ENCODE measurements around the gene PLCG1.

Gene PLCG1

GRCh38 chr20:41175727-41176330 is 38.5 kb downstream of the PLCG1 start:
- TF ChIP-seq FOXP2 (optimal IDR thresholded peaks at IDR 0.05; ENCODE audit: borderline replicate concordance, extremely low read depth, extremely low read length, insufficient read depth) = no peak
- no peak for TF ChIP-seq SIN3A (IDR thresholded peaks at IDR 0.05; ENCODE audit: borderline replicate concordance, insufficient read depth, low read length)
- TF ChIP-seq POLR2AphosphoS5 (IDR thresholded peaks at IDR 0.05; ENCODE audit: low read depth, low read length) = no peak
- no peak for TF ChIP-seq TAF1 (IDR thresholded peaks at IDR 0.05; ENCODE audit: borderline replicate concordance, insufficient read depth, low read length)
- TF ChIP-seq REST (IDR thresholded peaks at IDR 0.05; ENCODE audit: insufficient read depth in 1 of 2, low read depth in 2 of 2, low read length in 2 of 2) = no peak

GRCh38 chr20:41176711-41177552 is 39.6 kb downstream of the PLCG1 start:
- TF ChIP-seq REST (IDR thresholded peaks at IDR 0.05; ENCODE audit: insufficient read depth in 1 of 2, low read depth in 2 of 2, low read length in 2 of 2) (no peak), SIN3A (IDR thresholded peaks at IDR 0.05; ENCODE audit: borderline replicate concordance, insufficient read depth, low read length) (no peak), TAF1 (IDR thresholded peaks at IDR 0.05; ENCODE audit: borderline replicate concordance, insufficient read depth, low read length) (no peak)

GRCh38 chr20:41177636-41178035 is 40.3 kb downstream of the PLCG1 start:
- TF ChIP-seq FOXP2 (optimal IDR thresholded peaks at IDR 0.05; ENCODE audit: borderline replicate concordance, extremely low read depth, extremely low read length, insufficient read depth) = no peak
- no peak for TF ChIP-seq TAF1 (IDR thresholded peaks at IDR 0.05; ENCODE audit: borderline replicate concordance, insufficient read depth, low read length)
- TF ChIP-seq REST (IDR thresholded peaks at IDR 0.05; ENCODE audit: insufficient read depth in 1 of 2, low read depth in 2 of 2, low read length in 2 of 2) = no peak
- TF ChIP-seq SIN3A (IDR thresholded peaks at IDR 0.05; ENCODE audit: borderline replicate concordance, insufficient read depth, low read length) = no peak
- TF ChIP-seq POLR2AphosphoS5 (IDR thresholded peaks at IDR 0.05; ENCODE audit: low read depth, low read length) = no peak; the same call in 1 of the 2 replicates

- TF ChIP-seq SIN3A (IDR thresholded peaks at IDR 0.05; ENCODE audit: borderline replicate concordance, insufficient read depth, low read length) = no peak
- no peak for TF ChIP-seq TAF1 (IDR thresholded peaks at IDR 0.05; ENCODE audit: borderline replicate concordance, insufficient read depth, low read length)
- TF ChIP-seq REST (IDR thresholded peaks at IDR 0.05; ENCODE audit: insufficient read depth in 1 of 2, low read depth in 2 of 2, low read length in 2 of 2) = no peak
- TF ChIP-seq POLR2AphosphoS5 (IDR thresholded peaks at IDR 0.05; ENCODE audit: low read depth, low read length) = no peak
- TF ChIP-seq FOXP2 (optimal IDR thresholded peaks at IDR 0.05; ENCODE audit: borderline replicate concordance, extremely low read depth, extremely low read length, insufficient read depth) = no peak
Measured at GRCh38 chr20:41178495-41178894, 41.2 kb downstream of the PLCG1 start.
